Left lung (tissue), 10 donors: ENCODE data around the gene ST6GALNAC3. TPM values are rescaled to one million over a fixed set of nuclear protein-coding genes. Genes with fewer than 3 reads are reported as not detected.

Experiments used
- ATAC-seq: fragments of 200-7000 bp; cut with Tn5 transposase; one replicate; pipeline ENCODE4 v1.9.1; 2020; ENCODE audit warnings: moderate library complexity
- DNase-seq, 4 donors: peaks; one replicate each; pipeline ENCODE4 v3.0.0-alpha.2; 2013 to 2020
- H3K27ac ChIP-seq, 2 donors: fragments of 200-600 bp; sonication (generic) in 1 of 2; one replicate each; pipeline versions ENCODE4 v1.5.0 to v1.8.0; 2020 to 2021
- H3K27me3 ChIP-seq, 2 donors: fragments of 200-600 bp; sonication (generic) in 1 of 2; one replicate each; pipeline versions ENCODE4 v1.5.0 to v1.8.0; 2020 to 2021
- H3K36me3 ChIP-seq, 2 donors: fragments of 200-600 bp; sonication (generic) in 1 of 2; one replicate each; pipeline versions ENCODE4 v1.5.0 to v1.8.0; 2020 to 2021
- H3K4me1 ChIP-seq, 2 donors: fragments of 200-600 bp; one replicate each; pipeline ENCODE4 v1.8.0; 2021
- H3K4me3 ChIP-seq, 2 donors: fragments of 200-600 bp; sonication (generic) in 1 of 2; one replicate each; pipeline versions ENCODE4 v1.5.0 to v1.8.0; 2020 to 2021; ENCODE audit warnings: mild to moderate bottlenecking in 1 of 2
- H3K9me3 ChIP-seq, 2 donors: fragments of 200-600 bp; sonication (generic) in 1 of 2; one replicate each; pipeline versions ENCODE4 v1.5.0 to v1.8.0; 2020 to 2021
- CTCF ChIP-seq, 2 donors: fragments of 200-600 bp; sonication (generic) in 1 of 2; IDR thresholded peaks; one replicate each; pipeline versions ENCODE4 v1.5.0 to v1.8.0; 2021; ENCODE audit warnings: antibody characterized with exemption in 2 of 2
- intact Hi-C, 2 donors: fragments of 100-400 bp; cut with DNase I; formaldehyde crosslinking; loops; one replicate each; pipeline versions ENCODE4 v1.11.2 to v1.14.2; 2022
- polyA plus RNA-seq, 6 donors: library from polyadenylated mRNA; unstranded; fragments of 120-200 nt; gene quantifications; one replicate each; pipeline ENCODE4 v1.2.1, GENCODE V29; 2013; ENCODE audit not compliant: insufficient read length in 6 of 6
- total RNA-seq, 2 donors: library from RNA; stranded (reverse); fragmentation: NEBNext Ultra II Directional; extraction: Animal tissue kit (Norgen Biotek cat#: 25700); gene quantifications; one replicate each; pipeline ENCODE4 v1.2.1, GENCODE V29; 2021
- donor health status: DM: no; HTN: yes; CAD: no.
- donor health status: DM: no; HTN: no; CAD: no.

Gene ST6GALNAC3
- total and polyA plus RNA-seq, 8 donors, result 3.4 to 37.7 (median 30.1) TPM

GRCh38 chr1:76153841-76154205 is 79.3 kb downstream of the ST6GALNAC3 start:
- no peaks in the 10 kb centered on the region for H3K36me3 ChIP-seq
- no peaks in the 10 kb centered on the region for H3K9me3 ChIP-seq
- H3K27ac ChIP-seq, result no peak overlapping the region
- intact Hi-C loops, result no loop called here
- DNase-seq (no peak), ATAC-seq (no peak)
- no peaks in the 10 kb centered on the region for H3K27me3 ChIP-seq
- peaks cover 0 to 18% of the 10 kb centered on the region in 2 donors for H3K4me1 ChIP-seq
- TF ChIP-seq CTCF (IDR thresholded peaks at IDR 0.05), result no peak
- no peak overlapping the region for H3K4me3 ChIP-seq

GRCh38 chr1:76154206-76154956 is 79.8 kb downstream of the ST6GALNAC3 start:
- H3K27me3 ChIP-seq, result no peaks in the 10 kb centered on the region
- H3K36me3 ChIP-seq, result no peaks in the 10 kb centered on the region
- ATAC-seq (peak; percentile 100), DNase-seq (peak; percentile 60 to 90 (median 81))
- intact Hi-C loops, result no loop called here
- peaks cover 0 to 18% of the 10 kb centered on the region in 2 donors for H3K4me1 ChIP-seq
- H3K27ac ChIP-seq, result peak overlapping the region; percentile 51 to 69
- TF ChIP-seq CTCF (IDR thresholded peaks at IDR 0.05), result peak; percentile 89 to 99
- H3K9me3 ChIP-seq, result no peaks in the 10 kb centered on the region
- peak overlapping the region; percentile 20 to 36 for H3K4me3 ChIP-seq

GRCh38 chr1:76156987-76157386 is 82.4 kb downstream of the ST6GALNAC3 start:
- Histone ChIP-seq H3K9me3 (no peaks in the 10 kb centered on the region), H3K27me3 (no peaks in the 10 kb centered on the region), H3K4me3 (no peak overlapping the region), H3K36me3 (no peaks in the 10 kb centered on the region), H3K27ac (no peak overlapping the region), H3K4me1 (peaks cover 0 to 13% of the 10 kb centered on the region in 2 donors)
- ATAC-seq (no peak), DNase-seq (no peak)
- intact Hi-C loops, result no loop called here
- no peak for TF ChIP-seq CTCF (IDR thresholded peaks at IDR 0.05)

- H3K4me3 ChIP-seq, result no peak overlapping the region
- peaks cover 0 to 13% of the 10 kb centered on the region in 2 donors for H3K4me1 ChIP-seq
- ATAC-seq, result no peak
- no peaks in the 10 kb centered on the region for H3K36me3 ChIP-seq
- DNase-seq, result no peak
- H3K9me3 ChIP-seq, result no peaks in the 10 kb centered on the region
- H3K27me3 ChIP-seq, result no peaks in the 10 kb centered on the region
- H3K27ac ChIP-seq, result no peak overlapping the region
- intact Hi-C loops, result no loop called here
- no peak for TF ChIP-seq CTCF (IDR thresholded peaks at IDR 0.05)
Observed at GRCh38 chr1:76158126-76158525, 83.6 kb downstream of the ST6GALNAC3 start.

- Histone ChIP-seq H3K4me3 (no peak overlapping the region), H3K4me1 (no peaks in the 10 kb centered on the region), H3K27me3 (no peaks in the 10 kb centered on the region), H3K36me3 (no peaks in the 10 kb centered on the region), H3K9me3 (no peaks in the 10 kb centered on the region), H3K27ac (no peak overlapping the region)
- intact Hi-C loops, result no loop called here
- no peak for ATAC-seq
- TF ChIP-seq CTCF (IDR thresholded peaks at IDR 0.05), result no peak
- no peak for DNase-seq
Observed at GRCh38 chr1:76160225-76160624, 85.7 kb downstream of the ST6GALNAC3 start.
